ENCODE measurements around the gene SYS1. TPM values are rescaled to one million over a fixed set of nuclear protein-coding genes. Genes with fewer than 3 reads are reported as not detected.

Gene SYS1
- total RNA-seq, 1 donor = 31.8 TPM

DNA sequence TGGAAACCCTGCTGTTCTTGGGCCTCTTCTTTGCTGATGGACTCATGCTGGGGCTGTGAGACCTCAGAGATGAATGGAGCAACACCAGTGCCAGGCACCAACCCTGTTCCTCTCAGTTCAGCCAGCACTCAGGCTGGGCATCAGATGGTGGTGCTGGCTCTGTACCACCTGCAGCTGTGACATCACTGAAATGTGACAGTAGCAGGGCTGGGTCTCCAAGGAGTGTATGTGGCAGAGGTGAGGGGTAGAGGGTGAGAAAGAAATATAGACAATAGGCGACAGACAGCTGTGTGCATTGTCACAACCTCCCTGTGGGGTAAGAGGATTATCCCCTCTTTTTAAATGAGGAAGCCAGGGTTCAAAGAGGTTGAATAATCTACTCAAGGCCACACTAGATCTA, 15.2 kb downstream of the SYS1 start, which contains the start of gene TP53TG5:
Gene TP53TG5 (minus strand): TSS at position 135 of the 400 bp plus-strand sequence. CDS start 89 bp downstream, at position 46.
- H3K27ac ChIP-seq (ENCODE audit: low read depth, low read length) = no peak within 1 kb of the TSS
- no peak within 1 kb of the TSS for H2AFZ ChIP-seq (ENCODE audit: low read length)
- H3K4me1 ChIP-seq (ENCODE audit: insufficient read depth, low read length) = peaks cover 7% of the 10 kb centered on the region
- no peaks in the 10 kb centered on the region for H3K79me2 ChIP-seq (ENCODE audit: insufficient read depth, low read length)
- TF ChIP-seq, protein P1, sequence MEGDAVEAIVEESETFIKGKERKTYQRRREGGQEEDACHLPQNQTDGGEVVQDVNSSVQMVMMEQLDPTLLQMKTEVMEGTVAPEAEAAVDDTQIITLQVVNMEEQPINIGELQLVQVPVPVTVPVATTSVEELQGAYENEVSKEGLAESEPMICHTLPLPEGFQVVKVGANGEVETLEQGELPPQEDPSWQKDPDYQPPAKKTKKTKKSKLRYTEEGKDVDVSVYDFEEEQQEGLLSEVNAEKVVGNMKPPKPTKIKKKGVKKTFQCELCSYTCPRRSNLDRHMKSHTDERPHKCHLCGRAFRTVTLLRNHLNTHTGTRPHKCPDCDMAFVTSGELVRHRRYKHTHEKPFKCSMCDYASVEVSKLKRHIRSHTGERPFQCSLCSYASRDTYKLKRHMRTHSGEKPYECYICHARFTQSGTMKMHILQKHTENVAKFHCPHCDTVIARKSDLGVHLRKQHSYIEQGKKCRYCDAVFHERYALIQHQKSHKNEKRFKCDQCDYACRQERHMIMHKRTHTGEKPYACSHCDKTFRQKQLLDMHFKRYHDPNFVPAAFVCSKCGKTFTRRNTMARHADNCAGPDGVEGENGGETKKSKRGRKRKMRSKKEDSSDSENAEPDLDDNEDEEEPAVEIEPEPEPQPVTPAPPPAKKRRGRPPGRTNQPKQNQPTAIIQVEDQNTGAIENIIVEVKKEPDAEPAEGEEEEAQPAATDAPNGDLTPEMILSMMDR (IDR thresholded peaks at IDR 0.05; ENCODE audit: extremely low read depth, low read depth, low read length) = no peak
- no peaks in the 10 kb centered on the region for H3K27me3 ChIP-seq (ENCODE audit: insufficient read depth, low read length)
- no peak for DNase-seq (ENCODE audit: insufficient read length, low spot score, missing footprints)
- H3K4me3 ChIP-seq (ENCODE audit: insufficient read depth, low read length) = no peak within 1 kb of the TSS
- H3K36me3 ChIP-seq (ENCODE audit: insufficient read depth, low read length) = no peaks in the 10 kb centered on the region
- no peak within 1 kb of the TSS for H3K4me2 ChIP-seq (ENCODE audit: insufficient read depth, low read length)
- no peaks in the 10 kb centered on the region for H3K9me3 ChIP-seq (ENCODE audit: low read depth, low read length)
- H4K20me1 ChIP-seq (ENCODE audit: insufficient read depth, low read length) = no peaks in the 10 kb centered on the region

DNA sequence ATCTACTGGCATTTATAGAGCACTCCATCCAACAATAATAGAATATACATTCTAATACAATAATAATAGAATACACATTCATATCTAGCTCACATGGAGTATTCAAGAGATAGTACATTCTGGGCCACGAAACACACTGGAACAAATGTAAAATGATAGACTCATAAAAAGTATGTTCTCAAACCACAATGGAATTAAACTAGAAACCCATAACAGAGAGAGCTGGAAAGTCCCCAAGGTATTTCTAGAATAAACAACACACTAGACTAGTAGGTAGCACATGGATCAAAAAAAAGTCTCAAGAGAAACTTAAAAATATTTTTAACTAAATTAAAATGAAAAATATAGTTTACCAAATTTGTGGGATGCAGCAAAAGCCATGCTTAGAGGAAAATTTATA, 24.3 kb downstream of the SYS1 start:
- Histone ChIP-seq H3K9me3 (ENCODE audit: low read depth, low read length) (no peaks in the 10 kb centered on the region), H3K27me3 (ENCODE audit: insufficient read depth, low read length) (no peaks in the 10 kb centered on the region), H3K4me1 (ENCODE audit: insufficient read depth, low read length) (no peaks in the 10 kb centered on the region), H3K36me3 (ENCODE audit: insufficient read depth, low read length) (no peaks in the 10 kb centered on the region), H2AFZ (ENCODE audit: low read length) (no peak overlapping the region), H3K4me3 (ENCODE audit: insufficient read depth, low read length) (no peak overlapping the region), H3K27ac (ENCODE audit: low read depth, low read length) (no peak overlapping the region), H3K79me2 (ENCODE audit: insufficient read depth, low read length) (no peaks in the 10 kb centered on the region), H3K4me2 (ENCODE audit: insufficient read depth, low read length) (no peak overlapping the region), H4K20me1 (ENCODE audit: insufficient read depth, low read length) (no peaks in the 10 kb centered on the region)
- DNase-seq (ENCODE audit: insufficient read length, low spot score, missing footprints) = no peak
- TF ChIP-seq, protein P1 (IDR thresholded peaks at IDR 0.05; ENCODE audit: extremely low read depth, low read depth, low read length) = no peak

DNA sequence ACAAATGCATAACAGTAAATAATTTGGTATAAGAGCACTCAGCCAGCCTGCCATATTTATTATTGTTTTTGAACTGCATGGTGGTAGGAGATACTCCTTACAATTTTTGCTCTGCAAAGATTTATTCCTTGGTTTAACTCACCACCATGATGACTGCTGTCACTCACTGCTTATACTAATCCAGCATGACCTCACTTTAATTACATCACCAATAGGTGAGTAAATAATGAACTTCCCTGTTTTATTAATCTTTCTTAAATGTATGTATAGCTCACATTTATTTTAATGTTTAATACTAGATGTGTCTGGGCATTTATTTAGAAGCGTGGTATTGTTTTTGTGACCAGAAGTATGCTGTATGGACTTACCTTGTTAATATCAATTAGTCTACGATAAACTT, 28.0 kb downstream of the SYS1 start:
- DNase-seq (ENCODE audit: insufficient read length, low spot score, missing footprints) = no peak
- Histone ChIP-seq H3K4me1 (ENCODE audit: insufficient read depth, low read length) (no peaks in the 10 kb centered on the region), H2AFZ (ENCODE audit: low read length) (no peak overlapping the region), H4K20me1 (ENCODE audit: insufficient read depth, low read length) (no peaks in the 10 kb centered on the region), H3K27ac (ENCODE audit: low read depth, low read length) (no peak overlapping the region), H3K79me2 (ENCODE audit: insufficient read depth, low read length) (no peaks in the 10 kb centered on the region), H3K9me3 (ENCODE audit: low read depth, low read length) (no peaks in the 10 kb centered on the region), H3K36me3 (ENCODE audit: insufficient read depth, low read length) (no peaks in the 10 kb centered on the region), H3K4me3 (ENCODE audit: insufficient read depth, low read length) (no peak overlapping the region), H3K27me3 (ENCODE audit: insufficient read depth, low read length) (no peaks in the 10 kb centered on the region), H3K4me2 (ENCODE audit: insufficient read depth, low read length) (no peak overlapping the region)
- TF ChIP-seq, protein P1 (IDR thresholded peaks at IDR 0.05; ENCODE audit: extremely low read depth, low read depth, low read length) = no peak

DNA sequence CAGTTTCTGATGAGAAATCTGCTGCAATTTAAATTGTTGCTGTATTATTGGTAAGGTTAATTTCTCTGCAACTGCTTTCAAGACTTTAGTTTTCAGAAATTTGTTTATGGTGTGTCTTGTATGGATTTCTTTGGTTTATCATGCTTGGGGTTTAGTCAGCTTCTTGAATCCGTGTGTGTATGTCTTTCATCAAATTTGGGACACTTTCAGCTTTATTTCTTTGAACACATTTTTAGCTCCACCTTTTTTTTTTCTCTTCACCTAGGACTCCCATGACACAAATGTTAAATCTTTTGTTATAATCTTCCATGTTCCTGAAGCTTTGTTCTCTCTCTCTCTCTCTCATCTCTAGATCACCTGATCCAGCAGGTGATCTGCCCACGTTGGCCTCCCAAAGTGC, 28.6 kb downstream of the SYS1 start:
- Histone ChIP-seq H3K79me2 (ENCODE audit: insufficient read depth, low read length) (no peaks in the 10 kb centered on the region), H4K20me1 (ENCODE audit: insufficient read depth, low read length) (no peaks in the 10 kb centered on the region), H3K9me3 (ENCODE audit: low read depth, low read length) (no peaks in the 10 kb centered on the region), H3K27ac (ENCODE audit: low read depth, low read length) (no peak overlapping the region), H3K4me2 (ENCODE audit: insufficient read depth, low read length) (no peak overlapping the region), H2AFZ (ENCODE audit: low read length) (no peak overlapping the region), H3K4me3 (ENCODE audit: insufficient read depth, low read length) (no peak overlapping the region), H3K4me1 (ENCODE audit: insufficient read depth, low read length) (no peaks in the 10 kb centered on the region), H3K36me3 (ENCODE audit: insufficient read depth, low read length) (no peaks in the 10 kb centered on the region), H3K27me3 (ENCODE audit: insufficient read depth, low read length) (no peaks in the 10 kb centered on the region)
- no peak for DNase-seq (ENCODE audit: insufficient read length, low spot score, missing footprints)
- TF ChIP-seq, protein P1 (IDR thresholded peaks at IDR 0.05; ENCODE audit: extremely low read depth, low read depth, low read length) = no peak

Data from osteoblast (primary cell).